ENCODE results near the gene RBM10. TPM values are rescaled to one million over a fixed set of nuclear protein-coding genes. Genes with fewer than 3 reads are reported as not detected.
A peak's percentile ranks its signal among the peaks of the same experiment; 100 is the strongest.

RBM10 gene
- total and polyA plus RNA-seq, 2 experiments from 2014 or later, result 39.5 to 101 TPM

DNA sequence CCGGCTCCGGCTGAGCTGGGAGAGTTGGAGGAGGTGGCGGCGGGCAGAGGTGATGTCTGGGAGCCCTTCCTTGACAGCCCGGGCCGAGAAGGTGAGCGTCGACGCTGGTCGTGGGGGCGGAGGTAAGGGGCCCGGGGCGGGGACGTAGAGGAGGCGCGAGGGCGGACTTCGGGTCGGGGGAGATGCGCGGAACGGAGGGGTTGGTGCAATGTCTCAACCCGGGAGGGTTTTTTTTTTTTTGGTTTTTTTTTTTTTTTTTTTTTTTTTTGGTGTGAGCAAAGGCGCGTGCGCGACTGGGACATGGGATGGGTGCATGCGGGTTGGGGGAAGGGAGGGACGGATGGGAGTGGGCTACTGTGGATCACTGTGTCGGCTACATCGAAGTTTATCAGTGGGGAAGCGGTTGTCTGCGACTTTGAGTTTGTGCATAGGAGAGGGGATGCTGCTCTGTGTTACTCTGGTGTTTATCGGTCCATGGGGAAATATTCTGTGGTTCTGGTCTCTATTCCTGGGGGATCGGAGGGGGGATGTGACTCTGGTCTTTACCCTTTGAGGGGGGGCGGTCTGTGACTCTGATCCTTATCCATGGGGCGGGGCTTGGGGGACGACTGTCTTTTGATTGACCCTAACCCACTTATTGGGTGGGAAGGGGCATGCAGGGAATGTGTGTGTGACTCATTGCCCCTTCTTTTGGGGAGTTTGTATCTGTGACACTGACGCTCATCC, 537 bp downstream of the RBM10 start:
- no peaks in the 10 kb centered on the region; the same call in 1 of the 2 replicates for H4K20me1 ChIP-seq (replicated peaks; ENCODE audit: insufficient read depth)
- H3K4me2 ChIP-seq, result peak overlapping the region; percentile 83

DNA sequence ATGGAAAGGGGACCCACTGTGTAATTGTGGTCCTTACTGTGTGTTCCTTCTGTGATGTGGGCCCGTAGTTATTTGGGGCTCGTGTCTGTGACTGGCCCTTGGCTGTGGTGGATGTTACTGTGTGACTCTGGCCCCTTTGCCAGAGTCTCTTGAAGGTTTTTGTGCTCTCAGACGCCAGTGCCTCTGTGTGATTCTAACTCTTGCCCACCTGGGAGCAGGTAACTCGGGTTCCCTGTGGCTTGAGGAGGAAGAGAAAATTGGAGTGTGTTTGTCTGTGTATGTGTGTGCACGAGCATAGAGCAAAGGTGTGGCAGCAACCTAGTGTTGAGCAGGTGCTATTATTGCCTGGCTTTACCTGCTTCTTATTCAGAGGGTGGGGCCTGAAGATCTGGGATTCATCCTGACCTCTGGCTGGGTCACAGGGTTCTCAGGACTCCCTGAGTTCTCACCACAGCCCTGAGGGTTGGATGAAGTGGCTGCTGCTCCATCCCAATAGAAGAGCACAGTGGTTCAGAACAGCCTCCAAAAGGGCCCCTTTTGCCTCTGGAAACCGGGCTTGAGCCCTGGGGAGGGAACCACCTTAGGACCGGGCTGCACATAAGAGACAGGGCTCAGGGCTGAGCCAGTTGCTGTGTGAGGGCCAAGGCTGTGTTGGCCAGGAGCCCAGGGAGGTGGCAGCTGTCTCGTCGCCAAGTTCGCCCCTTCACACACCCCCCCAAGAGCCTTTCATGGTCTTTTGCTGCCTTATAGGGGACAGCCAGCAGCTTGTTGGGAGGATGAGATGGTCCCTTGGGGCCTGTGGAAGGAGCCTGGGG, 1.3 kb downstream of the RBM10 start:
- Mint-ChIP-seq H3K27ac (no peak overlapping the region), H3K27me3 (ENCODE audit: insufficient read depth, low read depth, poor library complexity) (peaks cover 12% of the 10 kb centered on the region), H3K4me3 (peak overlapping the region; percentile 95), H3K4me1 (peaks cover 15% of the 10 kb centered on the region; the same call in 2 of the 3 replicates), H3K36me3 (ENCODE audit: low read depth) (peaks cover 27% of the 10 kb centered on the region), H3K9me3 (no peaks in the 10 kb centered on the region)
- Histone ChIP-seq H3K79me2 (replicated peaks; ENCODE audit: insufficient read depth) (peaks cover 71% of the 10 kb centered on the region), H3K36me3 (ENCODE audit: insufficient read depth) (no peaks in the 10 kb centered on the region), H4K20me1 (replicated peaks; ENCODE audit: insufficient read depth) (no peaks in the 10 kb centered on the region; the same call in 1 of the 2 replicates), H3K4me3 (peak overlapping the region; percentile 79), H2AFZ (no peak overlapping the region), H3K4me1 (ENCODE audit: insufficient read depth) (peaks cover 8% of the 10 kb centered on the region; the same call in 1 of the 2 replicates), H3F3A (replicated peaks; ENCODE audit: low read depth) (no peaks in the 10 kb centered on the region), H3K9me2 (ENCODE audit: insufficient read depth) (no peaks in the 10 kb centered on the region), H3K27ac (ENCODE audit: low read depth) (no peak overlapping the region), H3K4me2 (peak overlapping the region; percentile 83), H3K27me3 (ENCODE audit: insufficient read depth) (no peaks in the 10 kb centered on the region)
- no peak for DNase-seq (ENCODE audit: low spot score)
- TF ChIP-seq, protein P1, sequence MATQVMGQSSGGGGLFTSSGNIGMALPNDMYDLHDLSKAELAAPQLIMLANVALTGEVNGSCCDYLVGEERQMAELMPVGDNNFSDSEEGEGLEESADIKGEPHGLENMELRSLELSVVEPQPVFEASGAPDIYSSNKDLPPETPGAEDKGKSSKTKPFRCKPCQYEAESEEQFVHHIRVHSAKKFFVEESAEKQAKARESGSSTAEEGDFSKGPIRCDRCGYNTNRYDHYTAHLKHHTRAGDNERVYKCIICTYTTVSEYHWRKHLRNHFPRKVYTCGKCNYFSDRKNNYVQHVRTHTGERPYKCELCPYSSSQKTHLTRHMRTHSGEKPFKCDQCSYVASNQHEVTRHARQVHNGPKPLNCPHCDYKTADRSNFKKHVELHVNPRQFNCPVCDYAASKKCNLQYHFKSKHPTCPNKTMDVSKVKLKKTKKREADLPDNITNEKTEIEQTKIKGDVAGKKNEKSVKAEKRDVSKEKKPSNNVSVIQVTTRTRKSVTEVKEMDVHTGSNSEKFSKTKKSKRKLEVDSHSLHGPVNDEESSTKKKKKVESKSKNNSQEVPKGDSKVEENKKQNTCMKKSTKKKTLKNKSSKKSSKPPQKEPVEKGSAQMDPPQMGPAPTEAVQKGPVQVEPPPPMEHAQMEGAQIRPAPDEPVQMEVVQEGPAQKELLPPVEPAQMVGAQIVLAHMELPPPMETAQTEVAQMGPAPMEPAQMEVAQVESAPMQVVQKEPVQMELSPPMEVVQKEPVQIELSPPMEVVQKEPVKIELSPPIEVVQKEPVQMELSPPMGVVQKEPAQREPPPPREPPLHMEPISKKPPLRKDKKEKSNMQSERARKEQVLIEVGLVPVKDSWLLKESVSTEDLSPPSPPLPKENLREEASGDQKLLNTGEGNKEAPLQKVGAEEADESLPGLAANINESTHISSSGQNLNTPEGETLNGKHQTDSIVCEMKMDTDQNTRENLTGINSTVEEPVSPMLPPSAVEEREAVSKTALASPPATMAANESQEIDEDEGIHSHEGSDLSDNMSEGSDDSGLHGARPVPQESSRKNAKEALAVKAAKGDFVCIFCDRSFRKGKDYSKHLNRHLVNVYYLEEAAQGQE (IDR thresholded peaks at IDR 0.05; ENCODE audit: unreplicated experiment), result no peak
- TF ChIP-seq ZNF331 (CRISPR knock-in tag; IDR thresholded peaks at IDR 0.05; ENCODE audit: low read depth) (no peak), EZH2 (IDR thresholded peaks at IDR 0.05; ENCODE audit: low read depth, unreplicated experiment) (no peak), ZNF114 (CRISPR knock-in tag; IDR thresholded peaks at IDR 0.05) (no peak), NANOG (IDR thresholded peaks at IDR 0.05; ENCODE audit: borderline replicate concordance) (no peak), EZH2phosphoT487 (IDR thresholded peaks at IDR 0.05; ENCODE audit: unreplicated experiment) (no peak)
- no peak for ATAC-seq

More for the DNA sequence above, 537 bp downstream of the RBM10 start:
- H3K36me3 Mint-ChIP-seq (ENCODE audit: low read depth), result peaks cover 28% of the 10 kb centered on the region
- H3K27ac Mint-ChIP-seq, result peak overlapping the region; percentile 99
- peak overlapping the region; percentile 95 for H3K4me3 Mint-ChIP-seq
- Histone ChIP-seq H2AFZ (no peak overlapping the region), H3K4me3 (peak overlapping the region; percentile 79), H3K36me3 (ENCODE audit: insufficient read depth) (no peaks in the 10 kb centered on the region), H3K27me3 (ENCODE audit: insufficient read depth) (no peaks in the 10 kb centered on the region), H3K27ac (ENCODE audit: low read depth) (peak overlapping the region; percentile 81; the same call in 1 of the 2 replicates), H3K79me2 (replicated peaks; ENCODE audit: insufficient read depth) (peaks cover 63% of the 10 kb centered on the region), H3K4me1 (ENCODE audit: insufficient read depth) (peaks cover 8% of the 10 kb centered on the region; the same call in 1 of the 2 replicates), H3K9me2 (ENCODE audit: insufficient read depth) (no peaks in the 10 kb centered on the region), H3F3A (replicated peaks; ENCODE audit: low read depth) (no peaks in the 10 kb centered on the region)
- ATAC-seq (peak; percentile 43), DNase-seq (ENCODE audit: low spot score) (no peak)
- H3K27me3 Mint-ChIP-seq (ENCODE audit: insufficient read depth, low read depth, poor library complexity), result peaks cover 12% of the 10 kb centered on the region
- no peaks in the 10 kb centered on the region for H3K9me3 Mint-ChIP-seq
- peaks cover 15% of the 10 kb centered on the region; the same call in 2 of the 3 replicates for H3K4me1 Mint-ChIP-seq
- TF ChIP-seq JUNB (IDR thresholded peaks at IDR 0.05; ENCODE audit: unreplicated experiment) (no peak), STAT1 (IDR thresholded peaks at IDR 0.05; ENCODE audit: unreplicated experiment) (no peak)

Measured in GM23338 (cell line).